Glutamatergic neuron (in vitro differentiated cells): ENCODE data around the gene TRPM3. TPM values are rescaled to one million over a fixed set of nuclear protein-coding genes. Genes with fewer than 3 reads are reported as not detected.

Experiments
- DNase-seq: peaks from one replicate; pipeline ENCODE4 v3.0.0; 2022
- H3K27ac Mint-ChIP-seq: one replicate; pipeline ENCODE4 v1.8.0; 2020; ENCODE audit warnings: mild to moderate bottlenecking, mixed read lengths, inconsistent platforms; ENCODE audit not compliant: unreplicated experiment
- H3K27me3 Mint-ChIP-seq: one replicate; pipeline ENCODE4 v1.8.0; 2020; ENCODE audit warnings: mild to moderate bottlenecking, moderate library complexity, mixed read lengths, inconsistent platforms; ENCODE audit not compliant: unreplicated experiment
- H3K36me3 Mint-ChIP-seq: one replicate; pipeline ENCODE4 v1.8.0; 2020; ENCODE audit warnings: mild to moderate bottlenecking, mixed read lengths, inconsistent platforms; ENCODE audit not compliant: unreplicated experiment
- H3K4me1 Mint-ChIP-seq: one replicate; pipeline ENCODE4 v1.8.0; 2020; ENCODE audit warnings: mild to moderate bottlenecking, low read depth, mixed read lengths, inconsistent platforms; ENCODE audit not compliant: unreplicated experiment
- H3K4me3 Mint-ChIP-seq: one replicate; pipeline ENCODE4 v1.8.0; 2020; ENCODE audit warnings: mild to moderate bottlenecking, mixed read lengths, inconsistent platforms; ENCODE audit not compliant: unreplicated experiment
- H3K9me3 Mint-ChIP-seq: one replicate; pipeline ENCODE4 v1.8.0; 2020; ENCODE audit warnings: mild to moderate bottlenecking, moderate library complexity, mixed read lengths, inconsistent platforms; ENCODE audit not compliant: unreplicated experiment
- total RNA-seq: library from RNA; stranded (reverse); fragmentation: NEBNext Ultra II Directional; extraction: Animal tissue kit (Norgen Biotek cat#: 25700); gene quantifications from one replicate; pipeline ENCODE4 v1.2.1, GENCODE V29; 2021; ENCODE audit not compliant: unreplicated experiment
- TF ChIP-seq, protein P1 (sequence below): fragments of 200-600 bp; sonication (generic); IDR thresholded peaks from one replicate; pipeline ENCODE4 v1.5.0; 2021; ENCODE audit not compliant: partially characterized antibody, unreplicated experiment

The TRPM3 gene
- total RNA-seq, 1 donor from 2014 or later = 3.3 TPM

DNA sequence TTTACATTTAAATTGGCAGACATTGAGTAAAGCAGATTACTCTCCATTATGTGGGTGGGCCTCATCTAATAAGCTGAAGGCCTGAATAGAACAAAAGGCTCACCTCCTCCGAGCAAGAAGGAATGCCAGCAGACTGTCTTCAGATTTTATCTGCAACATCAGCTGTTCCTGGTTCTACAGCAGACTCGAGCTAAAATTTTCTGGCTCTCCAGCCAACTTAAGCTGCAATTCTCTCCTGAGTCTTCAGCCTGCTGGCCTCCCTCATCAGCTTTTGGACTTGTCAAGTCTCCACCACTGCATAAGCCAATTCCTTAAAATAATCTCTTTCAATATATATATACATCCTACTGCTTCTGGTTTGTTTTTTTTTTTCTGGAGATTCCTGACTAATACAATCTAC is 12.5 kb downstream of the TRPM3 start:
- Mint-ChIP-seq H3K36me3 (no peaks in the 10 kb centered on the region), H3K9me3 (no peaks in the 10 kb centered on the region), H3K27me3 (no peaks in the 10 kb centered on the region), H3K4me3 (no peak overlapping the region), H3K4me1 (peaks cover 9% of the 10 kb centered on the region), H3K27ac (no peak overlapping the region)
- DNase-seq = no peak
- TF ChIP-seq, protein P1, sequence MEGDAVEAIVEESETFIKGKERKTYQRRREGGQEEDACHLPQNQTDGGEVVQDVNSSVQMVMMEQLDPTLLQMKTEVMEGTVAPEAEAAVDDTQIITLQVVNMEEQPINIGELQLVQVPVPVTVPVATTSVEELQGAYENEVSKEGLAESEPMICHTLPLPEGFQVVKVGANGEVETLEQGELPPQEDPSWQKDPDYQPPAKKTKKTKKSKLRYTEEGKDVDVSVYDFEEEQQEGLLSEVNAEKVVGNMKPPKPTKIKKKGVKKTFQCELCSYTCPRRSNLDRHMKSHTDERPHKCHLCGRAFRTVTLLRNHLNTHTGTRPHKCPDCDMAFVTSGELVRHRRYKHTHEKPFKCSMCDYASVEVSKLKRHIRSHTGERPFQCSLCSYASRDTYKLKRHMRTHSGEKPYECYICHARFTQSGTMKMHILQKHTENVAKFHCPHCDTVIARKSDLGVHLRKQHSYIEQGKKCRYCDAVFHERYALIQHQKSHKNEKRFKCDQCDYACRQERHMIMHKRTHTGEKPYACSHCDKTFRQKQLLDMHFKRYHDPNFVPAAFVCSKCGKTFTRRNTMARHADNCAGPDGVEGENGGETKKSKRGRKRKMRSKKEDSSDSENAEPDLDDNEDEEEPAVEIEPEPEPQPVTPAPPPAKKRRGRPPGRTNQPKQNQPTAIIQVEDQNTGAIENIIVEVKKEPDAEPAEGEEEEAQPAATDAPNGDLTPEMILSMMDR = no peak

DNA sequence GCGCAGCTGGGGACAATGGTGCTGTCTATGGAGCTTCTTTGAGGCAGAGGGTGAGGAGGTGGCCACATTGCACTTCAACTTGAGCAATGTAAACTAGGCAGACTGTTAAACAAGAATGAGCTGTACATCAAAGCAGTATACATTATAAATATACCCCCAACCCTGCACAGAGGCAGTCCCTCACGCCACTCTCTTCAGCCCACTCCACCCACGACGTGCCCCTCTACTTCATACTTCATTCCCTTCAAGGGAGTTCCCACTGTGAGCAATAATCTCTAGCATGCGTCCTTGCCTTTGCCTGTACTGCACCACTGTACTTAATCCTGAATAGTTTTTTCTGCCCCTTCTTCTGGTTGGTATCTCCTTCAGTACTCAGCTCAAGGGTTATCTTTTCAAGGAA is 14.4 kb downstream of the TRPM3 start:
- TF ChIP-seq, protein P1 = no peak
- Mint-ChIP-seq H3K27ac (no peak overlapping the region), H3K4me1 (peaks cover 6% of the 10 kb centered on the region), H3K27me3 (no peaks in the 10 kb centered on the region), H3K36me3 (no peaks in the 10 kb centered on the region), H3K9me3 (no peaks in the 10 kb centered on the region), H3K4me3 (no peak overlapping the region)
- DNase-seq = no peak

DNA sequence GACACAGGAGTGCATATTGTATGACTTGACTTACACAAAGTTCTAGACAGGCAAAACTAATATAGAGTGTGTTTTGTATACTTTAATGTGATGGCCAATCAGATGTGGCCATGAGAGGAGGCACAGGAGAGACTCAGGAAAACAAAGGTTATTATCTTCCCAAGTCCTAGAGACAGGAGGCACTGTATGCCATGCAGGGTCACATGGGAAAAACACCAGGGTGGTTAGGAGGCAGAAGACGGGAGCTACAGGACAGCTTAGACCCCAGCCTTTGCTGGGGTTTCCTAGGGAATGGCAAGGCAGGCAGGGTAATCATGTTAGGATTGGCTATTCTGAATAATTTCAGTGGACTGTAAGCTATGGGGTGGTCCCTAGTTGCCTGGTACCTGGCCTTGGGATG is 16.2 kb downstream of the TRPM3 start:
- TF ChIP-seq, protein P1 = no peak
- no peak overlapping the region for H3K27ac Mint-ChIP-seq

DNA sequence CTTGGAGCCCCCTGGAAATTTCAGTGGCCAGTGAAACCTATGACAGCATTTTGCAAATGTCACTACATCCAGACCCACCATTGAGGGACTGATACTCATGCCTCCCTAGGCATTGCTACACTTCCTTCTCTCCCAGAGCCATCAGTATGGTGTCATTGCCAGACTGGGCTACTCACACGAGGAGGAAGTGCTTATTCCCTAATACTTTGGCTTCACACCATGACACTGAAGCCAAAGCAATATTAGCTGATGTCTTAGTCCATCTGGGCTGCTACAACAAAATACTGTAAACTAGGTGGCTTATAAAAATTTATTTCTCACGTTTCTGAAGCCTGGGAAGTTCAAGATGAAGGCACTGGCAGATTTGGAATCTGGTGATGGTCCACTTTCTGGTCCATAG is 22.6 kb downstream of the TRPM3 start:
- Mint-ChIP-seq H3K27me3 (no peaks in the 10 kb centered on the region), H3K4me1 (no peaks in the 10 kb centered on the region)
- TF ChIP-seq, protein P1 = no peak

More for the DNA sequence above, 16.2 kb downstream of the TRPM3 start:
- Mint-ChIP-seq H3K4me3 (no peak overlapping the region), H3K36me3 (no peaks in the 10 kb centered on the region), H3K4me1 (peaks cover 2% of the 10 kb centered on the region), H3K9me3 (no peaks in the 10 kb centered on the region), H3K27me3 (no peaks in the 10 kb centered on the region)
- no peak for DNase-seq

DNA sequence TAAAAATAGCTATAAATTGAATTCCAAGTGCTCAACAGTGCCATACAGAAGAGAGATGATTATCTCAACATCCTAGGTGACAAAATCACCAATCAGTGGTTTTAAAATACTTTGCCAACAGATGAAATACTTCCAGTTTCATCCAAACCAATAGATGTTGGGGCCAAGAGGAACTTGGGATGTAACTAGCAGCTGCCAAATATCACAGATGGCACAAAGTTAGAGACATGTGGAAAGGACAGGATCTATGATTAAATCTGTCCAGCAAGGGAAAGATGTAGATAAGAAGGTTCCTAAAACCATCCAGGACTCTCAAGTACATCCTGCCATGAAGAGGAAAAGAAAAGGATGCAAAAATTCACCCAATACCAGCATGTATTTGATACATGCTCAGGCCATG is 23.8 kb downstream of the TRPM3 start:
- no peak overlapping the region for H3K27ac Mint-ChIP-seq
- no peaks in the 10 kb centered on the region for H3K27me3 Mint-ChIP-seq
- no peaks in the 10 kb centered on the region for H3K9me3 Mint-ChIP-seq
- TF ChIP-seq, protein P1 = no peak
- DNase-seq = no peak
- H3K4me3 Mint-ChIP-seq = no peak overlapping the region
- no peaks in the 10 kb centered on the region for H3K4me1 Mint-ChIP-seq
- no peaks in the 10 kb centered on the region for H3K36me3 Mint-ChIP-seq

More for the DNA sequence above, 22.6 kb downstream of the TRPM3 start:
- Mint-ChIP-seq H3K27ac (no peak overlapping the region), H3K9me3 (no peaks in the 10 kb centered on the region), H3K4me3 (no peak overlapping the region), H3K36me3 (no peaks in the 10 kb centered on the region)
- no peak for DNase-seq
